ENCODE measurements around the gene SERPINB5. TPM values are rescaled to one million over a fixed set of nuclear protein-coding genes. Genes with fewer than 3 reads are reported as not detected.

Gene SERPINB5
- total RNA-seq, 1 donor from 2014 or later: not detected

GRCh38 chr18:63523660-63524059 lies 46.9 kb downstream of the SERPINB5 start:
- DNase-seq (ENCODE audit: low read depth): no peak

- DNase-seq (ENCODE audit: low read depth): no peak
Observed at GRCh38 chr18:63527251-63527650, 50.5 kb downstream of the SERPINB5 start.

- DNase-seq (ENCODE audit: low read depth): no peak
Observed at GRCh38 chr18:63528863-63529492, 52.2 kb downstream of the SERPINB5 start.

- DNase-seq (ENCODE audit: low read depth): no peak
Observed at GRCh38 chr18:63532471-63532870, 55.7 kb downstream of the SERPINB5 start.

- DNase-seq (ENCODE audit: low read depth): peak; percentile 21
Observed at GRCh38 chr18:63534615-63535014, 57.9 kb downstream of the SERPINB5 start.

GRCh38 chr18:63539904-63540510 lies 63.2 kb downstream of the SERPINB5 start:
- DNase-seq (ENCODE audit: low read depth): peak; percentile 22

GRCh38 chr18:63542069-63542468 lies 65.3 kb downstream of the SERPINB5 start, which contains the start of gene SERPINB12:
Gene SERPINB12 (plus strand): TSS chr18:63542369. CDS start chr18:63556160, 13,791 bp downstream.
- DNase-seq (ENCODE audit: low read depth): no peak

GRCh38 chr18:63544017-63544416 lies 67.3 kb downstream of the SERPINB5 start:
- DNase-seq (ENCODE audit: low read depth): no peak

GRCh38 chr18:63545000-63545399 lies 68.2 kb downstream of the SERPINB5 start:
- no peak for DNase-seq (ENCODE audit: low read depth)

GRCh38 chr18:63550068-63550467 lies 73.3 kb downstream of the SERPINB5 start:
- no peak for DNase-seq (ENCODE audit: low read depth)

GRCh38 chr18:63551769-63552168 lies 75.0 kb downstream of the SERPINB5 start:
- DNase-seq (ENCODE audit: low read depth): no peak

- peak; percentile 78 for DNase-seq (ENCODE audit: low read depth)
Observed at GRCh38 chr18:63552581-63552980, 75.8 kb downstream of the SERPINB5 start.

GRCh38 chr18:63553081-63553480 lies 76.3 kb downstream of the SERPINB5 start:
- DNase-seq (ENCODE audit: low read depth): peak; percentile 98

Other genes with a start within 250 kb of the SERPINB5 start
- 2.2 and 4.2 TPM in 2 replicates for gene BCL2, start 157.2 kb upstream of the SERPINB5 start, total RNA-seq
- 32.8 and 42.3 TPM in 2 replicates for gene KDSR, start 109.8 kb upstream of the SERPINB5 start, total RNA-seq
- gene VPS4B, start 54.5 kb upstream of the SERPINB5 start, total RNA-seq: 18.8 and 19.6 TPM in 2 replicates
- 0.68 and 1.9 TPM in 2 replicates for gene SERPINB12, start 65.4 kb downstream of the SERPINB5 start, total RNA-seq
- not detected in 2 replicates for gene SERPINB13, start 110.4 kb downstream of the SERPINB5 start, total RNA-seq
- gene SERPINB4, start 167.3 kb downstream of the SERPINB5 start, total RNA-seq: not detected in 2 replicates
- not detected in 2 replicates for gene SERPINB3, start 184.9 kb downstream of the SERPINB5 start, total RNA-seq
- gene SERPINB11, start 226.0 kb downstream of the SERPINB5 start, total RNA-seq: not detected in 2 replicates